Measurements from ENCODE around the gene VTCN1.
"Not testable (repeated sequence)": the region's sequence is repeated elsewhere in the genome, so short reads cannot be mapped to it uniquely, and the experiment has no call there.

Gene VTCN1, protein sequence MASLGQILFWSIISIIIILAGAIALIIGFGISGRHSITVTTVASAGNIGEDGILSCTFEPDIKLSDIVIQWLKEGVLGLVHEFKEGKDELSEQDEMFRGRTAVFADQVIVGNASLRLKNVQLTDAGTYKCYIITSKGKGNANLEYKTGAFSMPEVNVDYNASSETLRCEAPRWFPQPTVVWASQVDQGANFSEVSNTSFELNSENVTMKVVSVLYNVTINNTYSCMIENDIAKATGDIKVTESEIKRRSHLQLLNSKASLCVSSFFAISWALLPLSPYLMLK

DNA sequence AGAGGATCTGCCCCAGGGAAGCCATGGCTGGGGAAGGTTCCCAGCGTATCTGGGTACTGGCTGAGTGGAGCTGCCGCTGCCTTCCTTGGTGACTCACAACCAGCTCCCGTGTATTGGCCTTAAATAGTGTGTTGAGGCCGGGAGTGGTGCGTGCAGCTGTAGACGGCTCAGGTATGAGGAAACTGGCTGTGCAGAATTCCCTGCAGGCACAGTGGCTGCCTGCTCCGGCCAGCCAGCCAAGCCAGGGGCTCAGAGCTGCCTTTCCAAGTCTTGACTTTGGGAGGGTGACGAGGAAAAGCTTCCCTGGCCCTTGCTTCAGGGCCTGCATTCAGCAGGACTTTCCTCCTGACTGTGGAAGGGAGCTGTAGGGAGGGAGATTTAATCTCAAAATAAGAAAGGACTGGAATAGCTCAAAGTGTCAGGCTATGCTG, at the start of gene VTCN1:
TSS of gene VTCN1 (minus strand) at position 97 of the 431 bp plus-strand sequence. CDS start at position 25, 72 bp downstream.
- DNase-seq, result no peak

- no peak for DNase-seq
Observed at GRCh38 chr1:117258791-117259190, 48.1 kb upstream of the VTCN1 start.

- DNase-seq, result not testable (repeated sequence)
Observed at GRCh38 chr1:117258075-117258474, 47.3 kb upstream of the VTCN1 start.

DNA sequence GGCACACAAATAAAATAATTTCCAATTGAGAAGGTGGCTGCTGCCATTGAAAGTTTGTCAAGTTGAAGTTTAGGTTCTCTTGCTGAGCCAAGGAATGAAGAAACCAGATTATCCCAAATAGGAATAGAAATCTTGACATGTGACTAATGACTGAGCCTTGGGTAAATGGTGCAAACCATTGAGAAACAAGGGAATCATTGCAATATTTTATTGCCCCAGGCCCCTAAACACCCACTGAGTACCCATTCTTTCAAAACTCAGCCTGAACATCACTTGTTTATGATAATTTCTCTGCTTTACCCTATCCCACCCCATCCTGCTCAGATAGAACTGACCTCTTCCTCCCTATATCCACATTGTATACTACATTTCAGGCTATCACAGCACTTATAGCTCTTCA, 46.6 kb upstream of the VTCN1 start:
- no peak for DNase-seq

DNA sequence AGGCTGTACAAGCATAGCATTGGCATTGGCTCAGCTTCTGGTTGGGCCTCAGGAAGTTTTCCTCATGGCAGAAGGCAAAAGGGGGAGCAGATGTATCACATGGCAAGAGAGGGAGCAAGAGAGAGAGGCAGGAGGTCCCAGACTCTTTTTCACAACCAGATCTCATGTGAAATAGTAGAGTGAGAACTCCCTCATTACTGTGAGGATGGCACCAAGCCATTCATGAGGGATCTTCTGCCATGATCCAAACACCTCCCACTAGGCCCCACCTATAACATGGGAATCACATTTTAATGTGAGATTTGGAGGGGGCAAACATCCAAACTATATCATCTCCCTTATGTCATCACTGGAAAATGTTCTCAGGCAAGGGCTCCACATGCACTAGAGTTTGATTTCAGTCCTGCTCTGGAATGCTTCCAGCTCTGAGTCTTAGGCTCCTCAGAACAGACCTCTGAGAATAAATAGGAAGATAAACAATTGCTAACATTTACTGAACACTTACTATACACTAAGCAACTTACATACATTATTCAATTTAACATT, 39.4 kb upstream of the VTCN1 start:
- DNase-seq, result no peak

DNA sequence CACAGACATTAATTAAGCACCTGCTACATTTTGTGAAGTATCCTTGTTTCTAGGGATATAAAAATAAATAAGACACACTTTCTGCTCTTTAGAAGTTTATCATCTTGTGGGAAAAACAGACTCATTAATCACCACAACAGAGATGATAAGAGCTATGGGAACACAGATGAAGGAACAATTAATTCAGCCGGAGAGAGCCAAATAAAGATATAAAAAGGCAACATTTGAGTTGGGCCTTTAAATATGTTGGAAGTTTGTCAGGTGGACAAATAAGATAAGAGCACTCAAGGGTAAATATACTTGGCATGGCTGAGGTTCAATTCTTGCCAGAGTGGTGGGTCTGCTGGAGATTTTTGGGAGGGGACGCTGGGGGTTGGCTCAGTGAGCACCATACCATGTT, 34.2 kb upstream of the VTCN1 start:
- DNase-seq, result no peak

DNA sequence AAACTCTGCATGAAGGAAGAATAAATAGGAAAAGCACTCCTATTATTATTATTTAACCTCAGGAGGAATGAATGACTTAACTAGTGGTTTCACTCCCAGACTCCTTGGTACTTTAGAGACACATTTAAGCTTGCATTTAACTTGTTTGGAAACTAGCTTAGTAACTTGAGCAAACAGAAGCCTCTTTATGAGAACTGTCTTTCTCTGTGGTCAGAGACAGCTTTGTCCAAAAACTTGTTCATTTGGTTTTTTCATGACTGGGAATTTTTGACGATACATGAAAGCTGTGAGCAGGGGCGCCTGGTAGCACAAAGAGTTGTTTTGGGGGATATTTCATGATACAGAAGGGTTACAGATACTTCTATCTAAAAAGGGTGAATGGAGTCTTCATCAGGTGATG, 33.6 kb upstream of the VTCN1 start:
- no peak for DNase-seq

DNA sequence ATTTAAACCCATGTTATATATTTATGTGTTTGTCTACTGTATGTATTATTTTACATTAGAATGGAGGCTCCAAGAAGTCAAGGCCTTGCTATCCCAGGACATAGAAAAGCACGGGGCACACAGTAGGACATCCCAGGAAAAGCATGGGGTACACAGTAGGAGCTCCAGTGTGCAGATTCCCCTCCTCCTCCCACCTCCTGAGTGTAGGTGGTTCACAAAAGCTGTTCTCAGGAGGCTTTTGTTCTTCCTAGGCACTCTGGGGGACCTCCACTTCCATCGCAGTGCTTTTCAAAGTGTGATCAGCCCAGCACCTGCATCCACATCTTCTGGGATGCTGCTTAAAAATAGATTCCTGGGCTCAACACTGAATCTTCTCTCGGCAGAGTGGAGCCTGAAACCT, 30.8 kb upstream of the VTCN1 start:
- no peak for DNase-seq

DNA sequence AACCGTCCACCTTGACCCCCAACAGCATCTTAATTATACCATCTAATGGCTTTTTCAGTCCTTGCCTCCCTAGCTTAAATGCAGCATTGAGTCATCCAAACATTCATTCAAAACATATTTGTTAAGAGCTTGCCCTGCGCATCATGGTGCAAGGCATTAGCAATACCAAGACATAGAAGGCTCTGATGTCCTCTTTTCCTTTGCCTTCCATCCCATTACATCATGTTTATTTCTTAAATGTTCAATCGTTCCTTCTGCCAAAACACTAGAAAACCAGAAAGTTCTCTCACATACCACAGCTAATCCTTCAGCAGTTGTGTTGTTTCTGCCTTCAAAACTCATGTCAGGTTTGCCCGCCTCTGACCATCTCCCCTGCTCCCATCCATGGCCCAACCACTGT, 29.8 kb upstream of the VTCN1 start:
- no peak for DNase-seq

- DNase-seq, result no peak
Observed at GRCh38 chr1:117239467-117239866, 28.7 kb upstream of the VTCN1 start.

- DNase-seq, result no peak
Observed at GRCh38 chr1:117237726-117238381, 27.1 kb upstream of the VTCN1 start.

GRCh38 chr1:117235863-117236465, 25.2 kb upstream of the VTCN1 start:
- DNase-seq, result no peak

- DNase-seq, result no peak
Observed at GRCh38 chr1:117232531-117232930, 21.8 kb upstream of the VTCN1 start.

- no peak for DNase-seq
Observed at GRCh38 chr1:117231748-117232373, 21.1 kb upstream of the VTCN1 start.

DNA sequence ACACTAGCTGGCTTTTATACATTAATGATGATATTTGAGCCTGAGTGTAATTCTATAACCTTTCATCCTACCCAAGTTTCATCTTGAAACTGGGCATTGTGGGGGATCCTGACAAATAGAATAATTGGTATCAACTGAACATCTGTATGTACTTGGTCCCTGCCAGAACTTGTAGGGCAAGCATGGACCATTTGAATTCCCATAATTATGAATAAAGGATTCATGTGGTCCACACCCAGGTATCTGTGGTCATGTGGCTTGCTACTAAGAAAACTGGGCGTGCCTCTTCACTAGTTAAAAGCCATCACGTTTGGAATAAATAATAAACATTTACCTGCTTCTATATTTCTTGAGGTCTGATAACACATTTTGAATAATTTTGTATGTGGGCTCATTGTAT, 20.6 kb upstream of the VTCN1 start:
- DNase-seq, result no peak

DNA sequence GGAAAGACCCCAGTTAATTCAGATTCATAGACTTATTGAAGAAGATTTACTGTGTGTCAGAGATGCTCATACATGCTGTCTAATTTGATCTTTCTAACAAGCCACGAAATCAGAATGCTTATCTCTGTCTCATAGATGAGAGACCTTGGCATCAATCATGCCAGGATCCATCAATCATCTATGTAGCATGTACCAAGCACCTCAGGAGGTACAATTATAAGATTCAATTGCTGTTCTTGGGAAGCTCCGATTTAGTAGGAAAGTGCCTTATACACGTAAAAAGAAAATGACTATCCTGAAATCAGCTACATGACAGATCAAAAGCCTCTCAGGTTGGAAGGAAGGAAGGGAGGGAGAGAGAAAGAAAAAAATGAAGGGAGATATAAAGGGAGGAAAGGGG, 18.5 kb upstream of the VTCN1 start:
- DNase-seq, result no peak

GRCh38 chr1:117225931-117226330, 15.2 kb upstream of the VTCN1 start:
- no peak for DNase-seq

- no peak for DNase-seq
Observed at GRCh38 chr1:117216718-117217117, 6.0 kb upstream of the VTCN1 start.

DNA sequence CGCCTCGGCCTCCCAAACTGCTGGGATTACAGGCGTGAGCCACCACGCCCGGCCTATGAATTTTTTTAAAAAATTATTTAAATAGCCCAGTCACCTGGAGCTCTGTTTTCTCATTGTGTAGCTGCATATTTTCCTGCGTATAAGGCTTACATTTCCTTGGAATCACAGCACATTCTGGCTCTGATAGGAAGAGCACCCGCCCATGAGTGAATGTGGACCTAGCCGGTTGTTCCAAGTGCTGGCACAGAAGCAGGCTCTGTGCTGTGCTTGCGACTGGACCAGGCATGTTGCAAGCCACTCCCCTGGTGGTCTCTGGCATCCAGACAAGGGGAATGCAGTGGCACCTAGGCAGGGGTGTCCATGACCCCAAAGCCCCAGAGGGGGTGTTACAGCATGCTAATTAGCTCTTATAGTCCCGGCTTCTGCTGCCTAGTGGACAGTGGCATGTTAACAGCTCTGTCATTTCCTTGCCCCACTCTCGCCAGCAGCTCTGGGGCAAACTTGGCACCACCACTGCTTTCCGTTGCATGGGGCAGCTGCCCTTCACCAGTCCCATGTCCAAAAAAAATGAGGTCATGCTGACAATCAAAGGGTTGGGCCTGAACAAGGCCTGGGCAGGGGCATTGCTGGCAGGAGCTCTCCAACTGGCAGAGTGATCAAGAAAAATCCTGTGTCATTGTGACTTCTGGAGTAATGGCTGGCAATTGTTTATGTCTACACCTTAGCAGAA, 5.2 kb upstream of the VTCN1 start:
- no peak for DNase-seq

DNA sequence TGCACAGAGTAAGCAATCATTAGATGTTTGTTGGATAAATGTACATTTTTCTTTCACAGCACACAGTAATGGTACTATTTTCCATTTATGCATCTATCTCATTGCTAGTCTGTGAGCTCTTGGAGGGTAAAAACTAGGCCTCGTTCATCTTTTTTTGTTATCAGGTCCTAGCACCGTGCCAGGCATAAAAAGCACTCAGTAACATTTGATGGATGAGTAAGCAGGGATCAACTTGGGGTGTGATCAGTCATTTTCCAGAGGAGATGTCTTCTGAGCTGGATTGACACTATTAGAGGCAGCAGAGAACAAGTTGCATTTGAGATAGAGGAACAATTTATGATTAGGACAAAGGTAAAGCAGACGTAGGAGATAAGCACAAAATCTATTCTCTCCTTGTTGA, 4.3 kb upstream of the VTCN1 start:
- DNase-seq, result no peak

- no peak for DNase-seq
Observed at GRCh38 chr1:117213046-117213445, 2.3 kb upstream of the VTCN1 start.

DNA sequence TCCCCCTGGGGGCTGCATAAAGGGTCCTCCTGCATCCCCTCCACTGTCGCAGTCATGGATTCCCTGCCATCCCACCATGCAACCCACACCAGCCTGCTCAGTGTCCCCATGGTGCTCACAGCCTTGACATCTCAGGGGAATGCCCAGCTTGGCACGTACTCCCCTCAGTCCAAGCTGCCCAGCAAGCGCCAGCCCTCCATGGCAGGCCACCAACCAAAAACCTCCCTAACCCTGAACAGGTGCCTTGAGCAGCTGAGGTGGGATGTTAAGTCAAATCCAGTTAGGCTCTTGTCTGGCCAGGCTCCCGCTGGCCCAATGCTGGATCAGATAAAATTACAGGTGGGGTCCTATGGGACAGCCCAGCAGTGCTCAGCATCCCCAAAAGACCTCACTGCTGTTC, 341 bp downstream of the VTCN1 start:
- DNase-seq, result no peak

GRCh38 chr1:117209094-117209493, 1.6 kb downstream of the VTCN1 start:
- DNase-seq, result no peak
